Measurements from ENCODE around the gene UBA3.

DNA sequence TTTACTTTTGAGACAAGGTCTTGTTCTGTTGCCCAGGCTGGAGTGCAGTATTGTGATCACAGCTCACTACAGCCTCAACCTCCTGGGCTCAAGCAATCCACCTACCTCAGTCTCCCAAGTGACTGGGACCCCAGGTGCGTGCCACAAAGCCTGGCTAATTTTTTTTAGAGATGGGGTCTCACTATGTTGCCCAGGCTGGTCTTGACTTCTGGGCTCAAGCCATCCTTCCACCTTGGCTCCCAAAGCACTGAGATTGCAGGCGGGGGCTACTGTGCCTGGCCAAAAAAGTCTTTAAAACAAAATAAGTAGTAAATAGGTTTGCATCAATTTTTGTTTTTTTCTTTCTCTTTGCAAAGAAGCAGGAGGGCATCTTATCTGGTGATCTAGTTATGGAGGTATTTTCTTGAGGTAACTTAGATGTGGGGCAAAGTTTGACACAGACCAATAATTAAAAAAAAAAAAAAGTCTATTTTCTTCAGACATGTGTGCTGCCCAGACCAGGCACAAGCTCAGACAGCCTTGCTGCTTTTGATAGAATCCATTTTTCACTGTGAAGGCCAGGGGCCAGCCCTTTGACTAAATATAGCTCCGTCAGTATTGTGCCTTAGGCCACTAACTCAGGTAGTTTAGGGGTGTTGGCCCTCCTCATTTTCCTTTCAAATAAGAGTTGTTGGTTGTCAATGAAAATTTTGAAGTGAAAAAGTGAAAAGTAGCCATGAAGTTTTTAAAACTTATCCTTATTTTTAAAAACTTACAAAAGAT, 7.0 kb upstream of the UBA3 start:
- TF ChIP-seq, protein P1, sequence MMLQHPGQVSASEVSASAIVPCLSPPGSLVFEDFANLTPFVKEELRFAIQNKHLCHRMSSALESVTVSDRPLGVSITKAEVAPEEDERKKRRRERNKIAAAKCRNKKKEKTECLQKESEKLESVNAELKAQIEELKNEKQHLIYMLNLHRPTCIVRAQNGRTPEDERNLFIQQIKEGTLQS (IDR thresholded peaks at IDR 0.05; ENCODE audit: borderline replicate concordance, extremely low read depth, low read depth, low read length), result no peak
- TF ChIP-seq, protein P2, sequence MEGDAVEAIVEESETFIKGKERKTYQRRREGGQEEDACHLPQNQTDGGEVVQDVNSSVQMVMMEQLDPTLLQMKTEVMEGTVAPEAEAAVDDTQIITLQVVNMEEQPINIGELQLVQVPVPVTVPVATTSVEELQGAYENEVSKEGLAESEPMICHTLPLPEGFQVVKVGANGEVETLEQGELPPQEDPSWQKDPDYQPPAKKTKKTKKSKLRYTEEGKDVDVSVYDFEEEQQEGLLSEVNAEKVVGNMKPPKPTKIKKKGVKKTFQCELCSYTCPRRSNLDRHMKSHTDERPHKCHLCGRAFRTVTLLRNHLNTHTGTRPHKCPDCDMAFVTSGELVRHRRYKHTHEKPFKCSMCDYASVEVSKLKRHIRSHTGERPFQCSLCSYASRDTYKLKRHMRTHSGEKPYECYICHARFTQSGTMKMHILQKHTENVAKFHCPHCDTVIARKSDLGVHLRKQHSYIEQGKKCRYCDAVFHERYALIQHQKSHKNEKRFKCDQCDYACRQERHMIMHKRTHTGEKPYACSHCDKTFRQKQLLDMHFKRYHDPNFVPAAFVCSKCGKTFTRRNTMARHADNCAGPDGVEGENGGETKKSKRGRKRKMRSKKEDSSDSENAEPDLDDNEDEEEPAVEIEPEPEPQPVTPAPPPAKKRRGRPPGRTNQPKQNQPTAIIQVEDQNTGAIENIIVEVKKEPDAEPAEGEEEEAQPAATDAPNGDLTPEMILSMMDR (IDR thresholded peaks at IDR 0.05 in 2 of 3, conservative IDR thresholded peaks at IDR 0.05 in 1 of 3; ENCODE audit: control insufficient read depth in 2 of 3, extremely low read depth in 1 of 3, insufficient read depth in 1 of 3, low read depth in 3 of 3, low read length in 3 of 3), result no peak
- TF ChIP-seq ZNF274 (IDR thresholded peaks at IDR 0.05; ENCODE audit: insufficient read depth, insufficient read length), result no peak
- TF ChIP-seq POLR2A (IDR thresholded peaks at IDR 0.05; ENCODE audit: low read depth, low read length), result no peak
- TF ChIP-seq MEF2A (IDR thresholded peaks at IDR 0.05; ENCODE audit: insufficient read depth, low read depth, low read length), result no peak
- no peak for TF ChIP-seq TARDBP (IDR thresholded peaks at IDR 0.05; ENCODE audit: borderline replicate concordance)
- TF ChIP-seq, protein P3, sequence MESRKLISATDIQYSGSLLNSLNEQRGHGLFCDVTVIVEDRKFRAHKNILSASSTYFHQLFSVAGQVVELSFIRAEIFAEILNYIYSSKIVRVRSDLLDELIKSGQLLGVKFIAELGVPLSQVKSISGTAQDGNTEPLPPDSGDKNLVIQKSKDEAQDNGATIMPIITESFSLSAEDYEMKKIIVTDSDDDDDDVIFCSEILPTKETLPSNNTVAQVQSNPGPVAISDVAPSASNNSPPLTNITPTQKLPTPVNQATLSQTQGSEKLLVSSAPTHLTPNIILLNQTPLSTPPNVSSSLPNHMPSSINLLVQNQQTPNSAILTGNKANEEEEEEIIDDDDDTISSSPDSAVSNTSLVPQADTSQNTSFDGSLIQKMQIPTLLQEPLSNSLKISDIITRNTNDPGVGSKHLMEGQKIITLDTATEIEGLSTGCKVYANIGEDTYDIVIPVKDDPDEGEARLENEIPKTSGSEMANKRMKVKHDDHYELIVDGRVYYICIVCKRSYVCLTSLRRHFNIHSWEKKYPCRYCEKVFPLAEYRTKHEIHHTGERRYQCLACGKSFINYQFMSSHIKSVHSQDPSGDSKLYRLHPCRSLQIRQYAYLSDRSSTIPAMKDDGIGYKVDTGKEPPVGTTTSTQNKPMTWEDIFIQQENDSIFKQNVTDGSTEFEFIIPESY (IDR thresholded peaks at IDR 0.05), result no peak
- TF ChIP-seq KAT2A (conservative IDR thresholded peaks at IDR 0.05; ENCODE audit: control insufficient read depth, low read depth, low read length), result no peak
- TF ChIP-seq SUPT20H (IDR thresholded peaks at IDR 0.05; ENCODE audit: borderline replicate concordance, control insufficient read depth, low read depth, low read length), result no peak
- no peak for TF ChIP-seq POLR2AphosphoS5 (IDR thresholded peaks at IDR 0.05; ENCODE audit: low read length)
- TF ChIP-seq SIX5 (IDR thresholded peaks at IDR 0.05; ENCODE audit: low read depth, low read length, severe bottlenecking), result no peak
- no peak for TF ChIP-seq BRCA1 (IDR thresholded peaks at IDR 0.05; ENCODE audit: low read depth, low read length)
- TF ChIP-seq BHLHE40 (IDR thresholded peaks at IDR 0.05; ENCODE audit: borderline replicate concordance in 1 of 2, low read depth in 2 of 2, low read length in 1 of 2), result no peak
- no peak for TF ChIP-seq SREBF2 (IDR thresholded peaks at IDR 0.05; ENCODE audit: low read length)
